HG02840 (cell line): ENCODE data around the gene NDUFAF3.

Experiments used
- ATAC-seq: cut with Tn5 transposase; IDR thresholded peaks from one replicate; pipeline ENCODE4 v1.9.1; 2021; ENCODE audit warnings: mild to moderate bottlenecking, moderate library complexity, moderate number of reproducible peaks; ENCODE audit not compliant: unreplicated experiment, low FRiP score

Gene NDUFAF3

GRCh38 chr3:49016414-49017228 lies 5.3 kb upstream of the NDUFAF3 start:
- ATAC-seq = no peak

DNA sequence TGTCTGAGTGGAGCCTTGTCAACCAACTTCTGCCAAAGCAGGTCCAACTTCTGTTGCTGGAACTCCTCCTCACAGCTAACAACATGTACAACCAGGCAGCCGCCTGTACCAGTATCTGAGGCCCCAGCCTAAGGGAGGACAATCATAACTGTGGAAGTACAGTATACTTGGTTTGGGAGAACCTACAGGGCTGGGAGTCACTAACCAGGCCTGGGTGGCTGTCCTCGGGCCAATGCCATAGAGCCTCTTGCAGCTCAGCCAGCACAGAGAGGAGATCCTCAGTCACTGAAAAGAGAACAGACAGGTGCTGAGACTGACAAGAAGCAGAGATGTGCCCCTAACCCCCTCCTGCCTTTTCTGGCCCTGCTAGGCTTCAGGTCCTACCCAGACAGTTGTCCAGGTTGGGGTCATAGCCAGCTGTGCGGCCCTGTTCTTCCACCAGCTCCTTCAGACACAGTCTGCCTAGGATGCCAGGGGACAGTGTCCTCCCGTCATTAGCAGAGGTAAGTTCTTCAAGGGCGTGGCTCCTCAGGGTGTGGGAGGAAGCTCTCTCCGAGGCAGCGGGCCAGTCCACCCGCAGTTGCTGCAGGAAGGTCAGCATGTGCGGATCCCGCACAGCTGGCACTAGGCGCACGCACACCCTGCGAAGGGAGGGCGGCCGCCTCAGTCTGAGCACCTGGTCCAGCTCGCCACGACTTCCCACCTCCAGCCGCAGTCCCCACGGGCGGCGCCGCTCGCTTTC lies 4.5 kb upstream of the NDUFAF3 start:
- ATAC-seq = no peak

DNA sequence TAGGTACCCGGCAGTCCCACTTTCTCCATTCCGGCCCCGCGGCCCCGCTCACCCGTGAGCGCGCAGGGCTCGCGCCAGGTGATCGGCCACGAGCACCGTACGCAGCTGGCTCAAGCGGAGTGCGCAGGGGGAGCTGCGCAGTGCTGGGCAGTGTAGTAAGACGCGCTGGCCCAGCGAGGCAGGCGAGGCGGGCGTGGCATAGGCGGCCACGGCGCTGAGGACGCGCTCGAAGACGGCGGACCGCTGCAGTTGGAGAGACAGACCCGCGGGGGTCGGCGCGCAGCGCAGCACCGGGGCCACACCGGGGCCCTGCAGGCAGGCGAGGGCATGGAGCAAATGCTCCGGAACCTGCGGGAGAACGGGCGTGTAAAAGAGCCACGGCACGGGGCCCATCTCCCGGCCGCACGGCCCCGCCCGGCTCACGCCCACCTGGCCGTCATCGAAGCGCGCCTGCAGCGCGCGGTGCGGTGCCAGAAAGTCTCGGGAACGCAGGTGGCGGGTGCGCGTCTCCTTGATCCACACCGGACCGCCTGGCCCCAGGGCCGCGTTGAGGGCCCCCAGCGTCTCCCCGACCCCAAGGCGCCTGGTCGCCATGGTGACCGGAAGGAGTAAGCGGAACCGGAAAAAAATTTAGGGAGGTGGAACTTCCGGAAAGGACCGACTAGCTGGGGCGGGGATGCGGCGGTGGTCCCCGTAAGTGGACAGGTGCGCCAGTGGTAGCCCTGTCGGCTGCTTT lies 3.8 kb upstream of the NDUFAF3 start, which contains the start of gene DALRD3:
DALRD3 (minus strand) TSS at position 610 of the 736 bp plus-strand sequence; CDS start at position 594, 16 bp downstream.
- ATAC-seq = no peak

DNA sequence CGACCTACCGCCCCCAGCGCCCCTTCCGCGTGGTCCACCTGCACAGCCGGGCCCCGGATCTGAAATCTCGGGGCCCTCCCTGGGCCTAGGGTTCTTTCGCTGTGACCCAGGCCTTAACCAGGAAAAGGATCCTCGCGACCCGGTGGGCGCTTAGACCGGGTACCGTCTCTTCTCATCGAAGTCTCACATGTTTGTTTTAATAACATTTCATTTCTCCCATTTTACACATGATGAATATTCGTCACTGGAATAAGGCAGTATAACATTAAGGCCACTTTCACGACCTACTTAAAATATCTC lies 3.3 kb upstream of the NDUFAF3 start:
- no peak for ATAC-seq

- no peak for ATAC-seq
These were observed 2.0 kb upstream of the NDUFAF3 start for GRCh38 chr3:49019941-49020329.

- ATAC-seq = no peak
These were observed 1.4 kb upstream of the NDUFAF3 start for GRCh38 chr3:49020330-49021212.

DNA sequence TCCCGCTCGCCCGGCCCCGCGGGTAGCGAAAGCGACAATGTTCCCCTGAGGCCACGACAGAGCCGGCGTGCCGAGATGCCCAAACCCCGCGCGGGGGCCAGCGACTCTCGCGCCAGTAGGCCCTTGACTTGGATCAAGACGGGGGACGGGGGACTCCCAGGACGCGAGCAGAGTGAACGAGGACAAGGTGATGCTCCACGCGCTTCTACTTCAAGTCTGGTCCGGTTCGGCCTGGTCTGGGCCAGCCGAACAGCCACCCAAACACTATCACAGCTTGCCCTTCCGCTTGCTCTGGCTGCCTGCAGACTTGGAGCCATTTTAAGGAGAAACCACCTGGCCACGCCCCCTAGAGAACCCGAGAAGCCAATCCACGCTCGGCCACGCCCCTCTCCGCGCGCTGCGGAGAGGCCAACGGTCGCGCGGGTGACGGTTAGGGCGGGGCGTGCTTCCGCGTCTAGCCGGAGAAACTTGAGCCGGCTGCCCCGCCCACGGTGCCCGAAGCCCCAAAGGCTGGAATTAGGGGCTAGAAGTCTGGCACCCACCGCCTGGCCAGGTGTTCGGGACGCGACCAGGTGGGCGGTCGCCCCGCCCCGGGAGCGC lies 608 bp upstream of the NDUFAF3 start:
- ATAC-seq = peak; percentile 50

- ATAC-seq = no peak
These were observed 809 bp downstream of the NDUFAF3 start for GRCh38 chr3:49022688-49023171.

DNA sequence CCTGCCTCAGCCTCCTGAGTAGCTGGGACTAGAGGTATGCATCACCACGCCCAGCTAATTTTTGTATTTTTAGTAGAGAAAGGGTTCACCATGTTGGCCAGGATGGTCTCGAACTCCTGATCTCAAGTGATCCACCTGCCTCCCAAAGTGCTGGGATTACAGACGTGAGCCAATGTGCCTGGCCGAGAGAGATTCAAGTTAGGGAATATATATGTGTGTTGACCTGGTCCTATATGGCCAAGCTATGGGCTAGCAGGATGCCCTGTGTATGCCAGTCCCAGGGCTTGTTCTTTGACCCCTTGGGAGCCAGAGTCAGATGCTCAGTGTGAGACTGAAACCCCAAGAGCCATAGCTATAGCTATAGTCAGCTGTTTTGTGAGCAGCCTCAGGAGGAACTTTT lies 1.9 kb downstream of the NDUFAF3 start:
- ATAC-seq = no peak

DNA sequence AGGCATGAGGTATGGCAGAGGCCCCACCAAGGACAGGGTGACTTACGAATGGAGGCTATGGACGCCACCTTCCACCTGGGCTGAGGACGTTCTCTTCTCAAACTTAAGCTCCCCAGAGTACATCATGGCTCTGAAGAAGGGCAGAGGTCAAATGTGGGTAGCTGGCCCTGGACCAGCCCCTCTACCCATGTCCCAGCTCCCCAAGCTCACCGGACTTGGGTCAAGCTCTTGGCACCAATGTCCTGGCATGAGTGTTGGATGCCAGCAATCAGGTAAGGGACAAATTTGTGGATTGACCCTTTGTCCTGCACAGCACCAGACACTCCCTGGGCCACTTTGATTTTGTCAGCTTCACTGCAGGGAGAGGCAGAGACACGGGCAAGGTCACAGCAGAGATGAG lies 2.5 kb downstream of the NDUFAF3 start:
- no peak for ATAC-seq

DNA sequence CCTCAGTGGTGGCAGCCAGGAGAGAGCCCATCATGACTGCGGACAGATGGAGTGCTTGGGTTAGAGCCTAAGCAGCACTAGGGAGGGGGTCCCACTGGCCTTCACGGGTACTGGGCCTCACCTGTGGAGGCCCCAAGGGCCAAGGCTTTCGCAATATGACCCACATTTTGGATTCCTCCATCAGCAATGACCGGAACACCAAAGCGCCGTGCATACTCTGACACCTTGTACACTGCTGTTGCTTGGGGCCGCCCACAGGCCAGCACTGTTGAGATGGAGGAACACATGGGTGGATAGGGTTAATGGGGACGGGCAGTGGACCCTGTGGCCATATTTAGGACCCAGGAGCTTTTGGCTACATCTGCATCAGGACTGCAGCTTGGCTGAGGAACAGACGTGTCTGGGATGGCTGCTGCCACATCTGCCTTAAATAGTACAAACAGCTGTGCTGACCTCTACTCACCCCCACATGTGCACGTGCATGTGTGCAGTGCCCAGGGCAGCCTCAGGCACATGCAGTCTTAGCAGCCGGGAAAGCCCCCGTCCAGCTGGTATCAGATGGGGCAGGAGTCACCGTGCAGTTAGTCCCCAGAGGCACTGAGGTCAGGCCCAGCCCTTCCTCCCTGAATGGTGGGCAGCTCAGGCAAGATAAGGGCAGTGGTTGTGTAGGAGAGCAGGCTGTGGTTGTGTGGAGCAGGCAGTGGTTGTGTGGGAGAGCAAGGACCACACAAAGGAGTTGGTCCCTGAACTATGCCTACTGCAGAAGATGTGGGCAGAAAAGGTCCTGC lies 3.3 kb downstream of the NDUFAF3 start:
- no peak for ATAC-seq

- ATAC-seq = no peak
These were observed 4.0 kb downstream of the NDUFAF3 start for GRCh38 chr3:49025793-49026520.

- no peak for ATAC-seq
These were observed 4.6 kb downstream of the NDUFAF3 start for GRCh38 chr3:49026536-49026935.

DNA sequence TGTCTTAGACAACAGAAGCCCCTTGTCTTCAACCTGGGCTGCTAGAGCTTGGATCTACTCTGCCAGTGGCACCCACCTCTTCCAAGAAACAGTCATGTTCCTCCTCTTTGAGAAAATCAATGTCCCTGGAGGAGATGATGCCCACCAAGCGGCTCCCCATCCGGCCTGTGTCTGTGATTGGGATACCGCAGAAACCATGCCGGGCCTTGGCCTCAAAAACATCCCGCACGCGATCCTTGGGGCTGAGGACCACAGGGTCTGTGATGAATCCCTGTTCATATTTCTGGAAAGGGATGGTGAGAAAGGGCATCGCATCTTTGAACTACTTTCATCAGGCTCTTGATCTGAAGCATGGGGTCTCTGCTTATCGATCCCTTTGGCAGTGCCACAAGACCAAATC lies 5.7 kb downstream of the NDUFAF3 start:
- ATAC-seq = no peak

DNA sequence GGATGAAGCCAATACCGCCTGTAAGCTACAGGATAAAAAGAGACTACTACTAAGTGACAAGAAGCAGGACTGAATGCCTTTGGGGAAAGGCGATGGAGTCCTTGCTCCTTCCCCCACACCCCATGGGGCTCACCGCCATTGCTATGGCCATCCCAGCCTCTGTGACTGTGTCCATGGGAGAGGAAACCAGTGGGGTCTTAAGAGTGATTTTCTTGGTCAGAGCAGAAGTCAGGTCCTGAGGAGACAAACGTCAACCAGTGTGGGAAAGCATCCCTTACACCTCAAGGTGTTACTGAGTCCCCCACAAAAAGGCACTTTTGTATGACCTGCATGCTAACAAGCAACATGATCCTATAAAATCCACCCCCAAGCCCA lies 6.4 kb downstream of the NDUFAF3 start:
- ATAC-seq = no peak

DNA sequence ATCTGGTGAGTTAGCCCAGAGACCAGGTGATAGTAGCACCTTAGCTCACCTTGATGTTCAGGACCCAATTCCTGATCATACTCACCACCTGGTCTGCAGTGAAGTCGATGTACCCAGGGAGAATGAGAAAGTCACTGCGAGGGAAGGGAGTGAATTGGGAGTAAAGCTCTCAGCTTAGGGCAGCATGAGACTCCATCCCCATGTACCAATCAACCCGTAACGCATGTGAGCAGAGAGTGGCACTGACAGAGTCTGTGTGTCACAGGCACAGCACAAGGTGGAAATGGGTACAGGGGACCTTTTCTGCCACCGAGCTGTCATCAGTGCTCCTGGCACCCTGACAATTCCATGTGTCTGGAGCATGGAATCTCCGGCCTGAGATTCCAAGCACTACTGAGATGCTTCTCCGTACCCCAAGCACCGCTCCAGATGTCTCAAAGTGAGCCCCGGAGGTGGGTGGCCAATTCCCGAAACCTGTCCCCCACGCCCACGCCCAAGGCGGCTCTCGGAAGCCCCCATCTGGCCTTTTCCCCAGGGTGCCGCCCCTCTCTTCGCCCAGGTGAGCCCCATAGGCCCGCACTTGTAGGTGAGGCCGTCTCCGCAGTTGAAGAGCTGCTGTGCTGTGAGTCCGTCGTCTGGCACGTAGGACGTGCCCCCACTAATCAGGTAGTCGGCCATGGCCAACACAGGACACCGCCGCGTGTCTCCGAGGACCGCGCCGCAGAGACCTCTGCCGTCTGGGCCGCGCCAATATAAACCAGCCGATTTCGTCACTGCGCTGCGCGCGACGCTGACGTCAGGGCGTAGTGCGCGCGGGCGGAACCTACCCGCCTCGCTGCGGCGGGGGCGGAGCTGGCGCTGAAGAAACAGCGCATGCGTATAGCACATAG lies 7.0 kb downstream of the NDUFAF3 start, which contains the start of gene IMPDH2:
IMPDH2 (minus strand) TSS at position 726 of the 890 bp plus-strand sequence; CDS start at position 678, 48 bp downstream.
- ATAC-seq = peak; percentile 89

- no peak for ATAC-seq
These were observed 7.6 kb downstream of the NDUFAF3 start for GRCh38 chr3:49029563-49029884.
